Measurements from ENCODE around the gene TNFAIP8.

The TNFAIP8 gene

DNA sequence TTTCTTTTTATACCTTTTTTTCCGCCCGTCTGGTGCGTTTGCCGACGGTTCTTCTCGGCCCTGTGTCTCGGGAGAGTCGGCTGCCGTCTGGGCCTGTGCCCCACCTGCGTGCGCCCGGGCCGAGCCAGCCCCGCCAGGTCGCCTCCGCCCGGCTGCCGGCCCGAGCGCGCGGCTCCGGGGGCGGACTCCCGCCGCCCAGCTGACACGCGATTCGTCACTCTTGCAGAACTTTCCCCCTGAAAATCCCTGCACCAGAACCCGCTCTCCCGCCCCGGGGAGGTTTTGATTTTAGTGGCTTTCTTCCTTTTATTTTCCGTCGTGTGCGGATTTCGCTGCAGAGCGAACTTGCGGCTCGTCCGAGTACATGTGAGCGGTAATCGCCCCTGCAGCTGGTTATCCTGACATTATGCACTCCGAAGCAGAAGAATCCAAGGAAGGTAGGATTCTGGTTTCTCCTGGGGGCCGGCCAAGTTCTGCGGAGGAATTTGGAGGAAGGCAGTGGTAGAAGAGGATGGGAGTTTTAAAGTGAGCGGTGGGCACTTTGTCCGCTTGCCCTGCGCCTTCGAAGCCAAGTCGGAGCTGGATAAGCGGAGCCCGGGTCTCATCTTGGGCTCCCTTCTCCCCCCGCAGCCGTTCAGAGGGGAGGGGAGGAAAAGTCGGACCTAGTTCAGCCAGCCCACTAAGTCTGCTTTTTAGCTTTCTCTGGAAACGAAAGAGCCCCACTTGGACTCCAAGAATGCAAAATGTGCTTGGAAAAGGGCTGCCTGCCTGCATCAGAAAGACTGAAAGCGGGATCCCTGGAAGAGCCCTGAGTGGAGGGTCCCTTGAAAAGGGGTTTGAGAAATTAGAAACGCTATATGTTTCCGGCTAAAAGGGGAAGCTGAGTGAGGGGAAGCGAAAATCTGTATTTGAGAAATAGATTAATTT is at the start of gene TNFAIP8:
Gene TNFAIP8, plus strand, starts transcription at position 335 of the 927 bp plus-strand sequence. Its CDS starts 72 bp downstream, at position 407.
- DNase-seq (ENCODE audit: low read depth), result peak; percentile 64

- no peak for DNase-seq (ENCODE audit: low read depth)
These were observed 48.6 kb upstream of the TNFAIP8 start for GRCh38 chr5:119307170-119307569.

DNA sequence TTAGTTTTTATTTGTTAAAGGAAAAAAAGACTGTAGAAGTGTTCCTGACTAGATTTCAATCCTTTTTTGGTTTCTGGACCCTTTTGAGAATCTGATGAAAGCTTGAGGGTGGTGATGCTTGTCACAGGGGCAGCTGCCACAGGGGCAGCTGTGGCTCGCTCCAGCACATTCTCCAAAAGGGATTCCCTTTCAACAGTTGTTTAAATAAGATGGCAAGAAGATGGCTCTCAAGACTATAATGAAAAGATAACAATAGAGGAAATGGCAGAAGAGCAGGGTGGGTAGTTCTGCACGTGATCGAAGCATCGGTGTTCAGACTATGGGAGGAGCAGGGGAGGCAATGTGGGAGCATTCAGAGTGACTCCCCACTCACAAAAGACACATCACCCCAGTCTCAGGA is 46.5 kb upstream of the TNFAIP8 start:
- no peak for DNase-seq (ENCODE audit: low read depth)

GRCh38 chr5:119311688-119312087 is 44.1 kb upstream of the TNFAIP8 start:
- DNase-seq (ENCODE audit: low read depth), result no peak

DNA sequence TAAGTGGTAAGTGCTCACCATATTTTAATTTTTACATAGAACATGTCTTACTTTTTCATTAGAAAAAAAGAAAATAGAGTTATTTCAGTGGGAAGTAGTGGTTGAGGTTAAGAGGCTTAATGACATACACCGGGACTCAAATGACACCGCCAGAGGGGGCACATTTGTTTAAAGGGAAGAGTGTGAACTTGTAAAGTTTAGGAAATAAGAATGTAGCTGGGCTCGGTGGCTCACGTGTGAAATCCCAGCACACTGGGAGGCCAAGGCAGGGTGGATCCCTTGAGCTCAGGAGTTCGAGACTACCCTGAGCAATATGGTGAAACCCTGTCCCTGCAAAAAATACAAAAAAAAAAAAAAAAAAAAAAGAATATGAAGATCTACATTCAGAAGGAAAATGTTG is 43.4 kb upstream of the TNFAIP8 start:
- DNase-seq (ENCODE audit: low read depth), result no peak

DNA sequence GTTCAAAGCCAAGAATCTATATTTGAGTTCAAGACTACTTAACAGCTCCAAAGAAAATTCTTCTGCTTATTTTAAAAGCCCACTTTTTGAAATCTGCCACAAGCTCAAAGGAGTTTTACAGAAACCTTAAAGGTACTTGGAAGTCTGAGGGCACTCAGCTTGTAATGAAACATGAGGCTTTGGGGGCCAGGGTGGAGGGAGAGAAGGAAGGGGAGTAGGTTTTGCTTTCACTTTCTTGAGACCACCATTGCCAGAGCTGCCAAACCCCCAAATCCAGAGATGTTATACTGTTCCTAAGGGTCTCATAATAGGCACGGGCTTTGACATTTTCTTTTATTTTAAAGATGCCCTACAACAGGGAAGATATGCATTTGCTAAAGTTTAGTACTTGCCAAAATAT is 42.6 kb upstream of the TNFAIP8 start:
- no peak for DNase-seq (ENCODE audit: low read depth)

DNA sequence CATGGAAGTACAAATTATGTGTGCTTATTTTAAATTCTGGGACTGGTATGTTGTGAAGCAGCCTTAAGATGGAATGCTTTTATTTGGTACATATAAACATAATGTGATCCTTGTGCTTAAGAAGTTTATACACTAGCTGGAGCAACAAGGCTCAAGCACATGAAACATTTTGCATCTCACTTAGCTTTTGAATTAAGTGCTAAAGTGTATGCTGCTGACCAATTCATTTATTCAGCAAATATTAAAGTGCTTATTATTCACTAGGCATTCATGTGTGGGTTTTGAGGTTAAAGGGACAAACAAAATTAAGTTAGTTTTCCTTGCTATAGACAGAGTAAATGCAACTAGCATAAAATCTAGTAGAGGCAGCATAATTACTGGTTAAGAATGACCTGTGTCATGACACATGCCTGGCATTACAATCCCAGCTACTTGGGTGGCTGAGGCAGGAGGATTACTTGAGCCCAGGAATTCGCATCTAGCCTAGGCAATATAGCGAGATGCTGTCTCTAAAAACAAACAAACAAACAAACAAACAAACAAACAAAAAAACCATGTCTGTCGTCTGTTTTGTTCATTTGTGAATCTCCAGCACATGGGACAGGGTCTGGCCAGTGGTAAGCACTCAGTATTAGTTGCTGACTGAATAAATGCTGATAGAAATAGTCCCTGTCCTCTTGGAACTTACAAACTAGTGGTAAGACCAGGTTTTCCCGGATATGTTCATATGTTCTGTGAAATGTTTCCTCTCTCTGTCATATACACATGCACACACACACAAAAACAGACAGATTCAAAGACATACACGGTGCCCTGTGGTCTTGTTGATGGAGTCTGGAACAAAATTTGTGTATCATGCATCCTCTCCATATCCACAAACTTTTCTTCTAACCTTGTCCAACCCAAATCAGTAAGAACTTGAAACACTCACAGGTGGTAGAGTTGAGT is 41.9 kb upstream of the TNFAIP8 start:
- peak; percentile 20 for DNase-seq (ENCODE audit: low read depth)

GRCh38 chr5:119315516-119315949 is 40.3 kb upstream of the TNFAIP8 start:
- DNase-seq (ENCODE audit: low read depth), result peak; percentile 44

DNA sequence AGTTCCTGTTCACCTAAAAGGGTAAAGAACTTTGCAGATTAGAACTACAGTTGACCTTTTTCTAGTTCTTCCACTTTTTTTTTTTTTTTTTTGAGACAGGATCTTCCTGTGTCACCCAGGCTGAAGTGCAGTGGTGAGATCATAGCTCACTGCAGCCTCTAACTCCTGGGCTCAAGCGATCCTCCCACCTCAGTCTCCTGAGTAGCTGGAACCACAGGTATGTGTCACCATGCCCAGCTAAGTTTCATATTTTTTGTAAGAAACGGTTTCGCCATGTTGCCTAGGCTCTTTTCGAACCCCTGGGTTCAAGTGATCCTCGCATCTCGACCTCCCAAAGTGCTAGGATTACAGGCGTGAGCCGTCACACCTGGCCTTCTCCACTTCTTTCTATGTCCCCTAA is 39.7 kb upstream of the TNFAIP8 start:
- DNase-seq (ENCODE audit: low read depth), result no peak

GRCh38 chr5:119316906-119317305 is 38.9 kb upstream of the TNFAIP8 start:
- no peak for DNase-seq (ENCODE audit: low read depth)

- no peak for DNase-seq (ENCODE audit: low read depth)
These were observed 37.4 kb upstream of the TNFAIP8 start for GRCh38 chr5:119318256-119318894.

- no peak for DNase-seq (ENCODE audit: low read depth)
These were observed 36.4 kb upstream of the TNFAIP8 start for GRCh38 chr5:119319401-119319800.

DNA sequence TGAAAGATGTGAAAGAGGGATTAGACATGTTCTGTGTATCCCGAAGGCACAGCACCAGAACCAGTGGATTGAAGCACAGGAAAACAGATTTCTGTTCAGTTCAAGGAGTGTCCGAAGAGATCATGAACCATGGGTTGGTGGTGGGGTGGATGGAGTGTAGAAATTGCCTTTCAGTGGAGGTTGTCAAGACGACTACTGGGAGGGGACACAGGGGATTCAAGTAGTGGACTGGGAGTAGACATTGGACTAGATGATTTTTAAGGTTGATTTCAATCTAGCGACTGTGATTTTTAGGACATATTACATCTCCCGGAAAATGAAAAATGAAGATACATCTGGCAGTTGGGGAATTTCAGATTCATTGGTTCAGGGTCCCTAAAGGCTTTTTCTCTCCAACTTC is 35.9 kb upstream of the TNFAIP8 start:
- no peak for DNase-seq (ENCODE audit: low read depth)

DNA sequence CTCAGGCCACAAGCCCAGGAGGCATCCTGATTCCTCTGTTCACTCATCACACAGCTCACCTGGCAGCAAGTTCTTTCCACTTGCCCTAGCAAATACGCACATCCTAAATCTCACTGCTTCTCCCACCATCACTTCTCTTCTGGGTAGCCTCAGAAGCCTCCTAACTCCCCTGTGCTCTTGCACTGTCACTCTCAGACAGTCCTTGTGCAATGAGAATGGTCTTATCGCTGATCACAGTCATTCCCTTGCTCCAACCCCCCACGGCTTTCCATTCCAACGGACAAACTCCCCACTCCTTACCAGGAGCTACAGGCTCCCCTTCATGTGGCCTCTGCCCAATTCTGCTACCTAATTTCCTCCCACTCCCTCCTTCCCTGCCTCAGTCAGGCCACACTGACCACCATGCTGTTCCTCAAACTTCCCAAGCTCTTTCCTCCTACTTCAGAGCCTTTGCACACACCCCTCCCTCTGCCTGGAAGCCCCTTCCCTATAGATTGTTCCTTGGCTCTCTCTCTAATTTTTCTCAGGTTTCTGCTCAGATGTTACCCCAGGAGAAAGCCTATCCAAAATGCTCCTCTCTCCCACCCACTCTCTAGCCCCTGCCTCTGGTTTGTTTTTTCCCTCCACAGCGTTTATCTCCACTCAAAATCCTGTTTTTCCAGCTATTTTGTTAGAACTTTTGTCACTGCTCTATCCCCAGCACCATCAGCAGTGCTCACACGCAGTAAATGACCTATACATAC is 34.1 kb upstream of the TNFAIP8 start:
- no peak for DNase-seq (ENCODE audit: low read depth)

- peak; percentile 10 for DNase-seq (ENCODE audit: low read depth)
These were observed 33.4 kb upstream of the TNFAIP8 start for GRCh38 chr5:119322312-119322947.

- peak; percentile 63 for DNase-seq (ENCODE audit: low read depth)
These were observed 32.8 kb upstream of the TNFAIP8 start for GRCh38 chr5:119322948-119323537.

DNA sequence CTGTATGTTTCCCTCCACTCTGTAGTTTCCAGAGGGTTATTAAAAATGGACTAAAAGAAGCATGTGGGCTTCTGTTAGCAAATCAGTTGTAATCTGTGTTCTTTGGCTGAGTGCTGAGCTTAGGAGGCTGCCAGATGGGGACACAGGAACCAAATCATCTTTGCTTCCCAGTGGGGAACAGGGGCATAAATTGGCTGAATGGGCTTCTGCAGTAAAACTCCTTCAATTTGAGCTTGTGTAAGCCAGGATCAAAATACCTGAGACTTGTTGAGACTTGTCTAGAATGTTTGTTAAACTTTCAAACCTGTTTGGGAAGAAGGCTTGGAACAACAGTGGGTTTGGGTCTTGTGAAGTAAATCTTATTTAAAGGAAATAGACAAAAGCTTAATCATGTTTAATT is 32.2 kb upstream of the TNFAIP8 start:
- peak; percentile 49 for DNase-seq (ENCODE audit: low read depth)

GRCh38 chr5:119324842-119325241 is 31.0 kb upstream of the TNFAIP8 start:
- DNase-seq (ENCODE audit: low read depth), result no peak

GRCh38 chr5:119327018-119327417 is 28.8 kb upstream of the TNFAIP8 start:
- peak; percentile 17 for DNase-seq (ENCODE audit: low read depth)
